Measurements from ENCODE around the gene HP.
"Not testable (repeated sequence)": the region's sequence is repeated elsewhere in the genome, so short reads cannot be mapped to it uniquely, and the experiment has no call there.

Gene HP

GRCh38 chr16:72061564-72061963, 7.3 kb downstream of the HP start:
- H3K36me3 Mint-ChIP-seq = peaks cover 2% of the 10 kb centered on the region
- H3K27ac Mint-ChIP-seq = no peak overlapping the region
- no peaks in the 10 kb centered on the region for H3K4me1 Mint-ChIP-seq
- H3K9me3 Mint-ChIP-seq = no peaks in the 10 kb centered on the region
- no peak overlapping the region for H3K4me3 Mint-ChIP-seq
- no peaks in the 10 kb centered on the region for H3K27me3 Mint-ChIP-seq

DNA sequence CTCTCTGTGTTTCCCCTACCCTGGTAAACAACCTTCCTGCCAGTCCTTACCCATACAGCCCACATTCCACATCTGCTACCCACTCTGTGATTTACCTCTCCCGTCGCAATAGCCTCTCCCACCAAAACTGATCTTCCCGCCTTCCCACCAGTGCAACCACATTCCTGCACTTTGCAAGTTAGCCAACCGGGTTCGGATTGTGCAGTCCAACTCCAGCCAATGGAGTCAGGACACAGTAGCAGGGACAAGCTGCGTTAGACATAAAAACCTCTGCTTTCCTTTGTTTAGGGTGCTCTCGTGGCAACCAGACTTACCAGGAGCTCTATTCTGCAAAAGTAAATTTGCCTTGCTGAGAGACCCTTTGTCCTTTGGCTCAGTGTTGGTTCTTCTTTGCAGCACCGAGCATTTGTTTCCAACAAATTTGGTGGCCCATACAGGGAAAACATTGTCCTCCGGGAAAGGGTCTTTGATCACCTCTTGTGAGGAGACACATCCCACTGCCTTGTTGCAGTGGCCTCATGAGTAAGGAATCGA, 10.1 kb downstream of the HP start:
- H3K27me3 Mint-ChIP-seq = no peaks in the 10 kb centered on the region
- no peaks in the 10 kb centered on the region for H3K9me3 Mint-ChIP-seq
- no peaks in the 10 kb centered on the region for H3K4me1 Mint-ChIP-seq
- peaks cover 2% of the 10 kb centered on the region for H3K36me3 Mint-ChIP-seq
- peak overlapping the region; percentile 2 for H3K27ac Mint-ChIP-seq
- no peak overlapping the region for H3K4me3 Mint-ChIP-seq

DNA sequence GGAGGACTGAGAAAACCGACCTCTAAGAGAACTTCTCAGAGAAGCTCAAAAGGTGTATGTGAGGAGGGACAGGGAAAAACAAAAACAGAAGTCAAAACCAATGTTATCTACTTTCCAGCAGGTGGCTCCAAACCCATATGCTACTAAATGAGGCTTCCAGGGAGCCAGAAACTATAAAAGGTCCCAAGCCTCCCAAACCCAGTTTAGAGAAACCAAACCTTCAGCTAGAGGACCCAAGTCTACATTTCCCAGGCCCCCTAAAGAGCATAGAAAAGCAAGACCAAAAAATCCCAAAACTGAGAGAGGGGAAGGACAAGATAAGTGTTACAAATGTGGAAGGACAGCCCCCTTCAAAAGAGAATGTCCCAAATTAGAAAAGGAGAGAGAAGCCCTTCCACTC, 12.4 kb downstream of the HP start:
- Mint-ChIP-seq H3K4me1 (no peaks in the 10 kb centered on the region), H3K27me3 (no peaks in the 10 kb centered on the region), H3K9me3 (no peaks in the 10 kb centered on the region), H3K27ac (peak overlapping the region; percentile 68), H3K4me3 (no peak overlapping the region), H3K36me3 (peaks cover 2% of the 10 kb centered on the region)

- Mint-ChIP-seq H3K27me3 (no peaks in the 10 kb centered on the region), H3K36me3 (peaks cover 2% of the 10 kb centered on the region)
Observed at GRCh38 chr16:72068930-72069329, 14.6 kb downstream of the HP start.

GRCh38 chr16:72072514-72073342, 18.4 kb downstream of the HP start:
- no peaks in the 10 kb centered on the region for H3K9me3 Mint-ChIP-seq
- H3K4me3 Mint-ChIP-seq = no peak overlapping the region
- no peaks in the 10 kb centered on the region for H3K27me3 Mint-ChIP-seq

More at GRCh38 chr16:72068930-72069329, 14.6 kb downstream of the HP start:
- Mint-ChIP-seq H3K27ac (no peak overlapping the region), H3K4me3 (no peak overlapping the region), H3K9me3 (no peaks in the 10 kb centered on the region), H3K4me1 (no peaks in the 10 kb centered on the region)

DNA sequence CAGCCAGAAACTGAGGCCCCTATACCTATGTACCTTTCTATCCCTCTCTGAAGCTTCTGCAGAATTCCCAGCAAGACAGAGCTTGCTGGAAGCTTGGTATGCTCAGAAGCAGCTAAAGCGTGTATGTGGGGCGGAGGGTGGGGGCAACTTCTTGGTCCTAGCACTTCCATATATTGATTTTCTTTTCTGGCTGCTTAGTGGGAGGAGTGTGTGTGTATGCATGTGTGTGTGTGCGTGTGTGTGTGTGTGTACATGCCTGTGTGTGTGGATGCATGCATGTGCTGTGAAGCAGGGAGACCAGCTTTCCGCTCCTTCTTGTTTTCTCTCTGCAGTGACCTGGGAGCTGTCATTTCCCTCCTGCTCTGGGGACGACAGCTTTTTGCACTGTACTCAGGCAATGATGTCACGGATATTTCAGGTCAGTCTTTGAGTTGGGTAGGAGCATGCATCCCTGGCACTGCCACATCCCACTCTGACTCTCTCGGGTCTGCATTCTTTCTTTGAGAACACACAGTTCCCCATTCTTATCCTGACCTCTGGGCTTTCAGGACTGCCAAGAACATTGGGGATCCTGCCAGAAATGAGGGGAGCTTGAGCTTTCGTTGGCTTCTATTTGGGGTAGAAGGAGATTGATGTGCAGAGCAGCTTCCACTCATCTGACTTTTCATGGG, 19.4 kb downstream of the HP start:
- Mint-ChIP-seq H3K27me3 (no peaks in the 10 kb centered on the region), H3K27ac (no peak overlapping the region), H3K36me3 (peaks cover 3% of the 10 kb centered on the region)

More at GRCh38 chr16:72072514-72073342, 18.4 kb downstream of the HP start:
- no peak overlapping the region for H3K27ac Mint-ChIP-seq
- peaks cover 1% of the 10 kb centered on the region for H3K36me3 Mint-ChIP-seq
- no peaks in the 10 kb centered on the region for H3K4me1 Mint-ChIP-seq

GRCh38 chr16:72075067-72075466, 20.8 kb downstream of the HP start:
- H3K27me3 Mint-ChIP-seq, H3K27ac Mint-ChIP-seq, H3K36me3 Mint-ChIP-seq, H3K9me3 Mint-ChIP-seq, H3K4me1 Mint-ChIP-seq, H3K4me3 Mint-ChIP-seq: not testable (repeated sequence)

More for the DNA sequence above, 19.4 kb downstream of the HP start:
- no peaks in the 10 kb centered on the region for H3K4me1 Mint-ChIP-seq
- no peaks in the 10 kb centered on the region for H3K9me3 Mint-ChIP-seq
- no peak overlapping the region for H3K4me3 Mint-ChIP-seq

- not testable (repeated sequence) for H3K4me3 Mint-ChIP-seq, H3K27ac Mint-ChIP-seq, H3K4me1 Mint-ChIP-seq, H3K36me3 Mint-ChIP-seq, H3K9me3 Mint-ChIP-seq, H3K27me3 Mint-ChIP-seq
Observed at GRCh38 chr16:72076991-72077706, 22.8 kb downstream of the HP start.

DNA sequence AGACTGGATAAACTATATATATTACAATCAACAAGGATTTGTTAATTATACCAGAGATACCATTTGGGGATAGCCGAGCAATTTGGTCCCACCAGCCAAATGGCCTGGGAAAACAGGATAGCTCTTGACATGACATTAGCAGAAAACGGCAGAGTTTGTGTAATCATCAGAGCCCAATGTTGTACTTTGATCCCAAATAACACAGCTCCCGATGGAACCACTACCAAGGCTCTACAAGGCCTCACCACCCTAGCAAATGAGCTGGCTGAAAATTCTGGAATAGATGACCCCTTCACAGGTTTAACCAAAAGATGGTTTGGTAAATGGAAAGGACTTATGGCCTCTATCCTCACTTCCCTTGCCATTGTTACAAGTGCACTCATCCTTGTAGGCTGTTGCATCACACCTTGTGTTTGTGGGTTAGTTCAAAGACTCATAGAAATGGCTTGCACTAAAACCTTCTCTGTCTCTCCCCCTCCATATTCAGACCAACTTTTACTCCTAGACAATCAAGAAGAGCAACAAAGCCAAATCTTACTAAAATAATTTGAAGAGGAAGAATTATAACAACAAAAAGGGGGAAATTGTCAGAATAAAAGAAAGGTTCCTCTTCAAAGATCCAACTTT, 29.6 kb downstream of the HP start:
- H3K27me3 Mint-ChIP-seq = no peaks in the 10 kb centered on the region
- no peak overlapping the region for H3K4me3 Mint-ChIP-seq
- no peaks in the 10 kb centered on the region for H3K9me3 Mint-ChIP-seq
- peaks cover 2% of the 10 kb centered on the region for H3K4me1 Mint-ChIP-seq
- no peak overlapping the region for H3K27ac Mint-ChIP-seq
- H3K36me3 Mint-ChIP-seq = peaks cover 25% of the 10 kb centered on the region

- Mint-ChIP-seq H3K9me3 (no peaks in the 10 kb centered on the region), H3K4me1 (peaks cover 5% of the 10 kb centered on the region), H3K27ac (no peak overlapping the region), H3K4me3 (no peak overlapping the region), H3K27me3 (no peaks in the 10 kb centered on the region), H3K36me3 (peaks cover 29% of the 10 kb centered on the region)
Observed at GRCh38 chr16:72084445-72084844, 30.1 kb downstream of the HP start.

GRCh38 chr16:72085002-72085401, 30.7 kb downstream of the HP start:
- Mint-ChIP-seq H3K36me3 (peaks cover 29% of the 10 kb centered on the region), H3K27me3 (no peaks in the 10 kb centered on the region), H3K27ac (no peak overlapping the region), H3K4me3 (no peak overlapping the region), H3K4me1 (peaks cover 5% of the 10 kb centered on the region), H3K9me3 (no peaks in the 10 kb centered on the region)

DNA sequence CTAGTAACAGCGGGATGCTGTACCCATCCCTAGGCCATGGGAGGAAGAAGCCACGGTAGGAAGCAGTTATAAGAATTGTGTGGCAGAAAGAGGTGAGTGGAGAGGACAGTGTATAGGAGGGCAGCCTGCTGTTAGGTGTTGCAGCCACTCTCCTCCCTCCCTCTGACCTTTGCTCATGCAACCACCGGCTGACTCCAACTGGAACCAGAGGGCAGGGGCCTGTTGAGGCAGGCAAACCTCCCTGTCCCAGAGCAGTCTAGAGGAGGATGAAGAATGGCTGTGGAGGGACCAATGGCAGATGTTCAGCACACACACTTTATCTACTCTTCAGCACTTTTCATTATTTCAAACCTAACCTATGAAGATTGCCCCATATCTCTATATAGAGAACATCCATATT, 36.9 kb downstream of the HP start:
- H3K36me3 Mint-ChIP-seq = peaks cover 17% of the 10 kb centered on the region
- H3K9me3 Mint-ChIP-seq = no peaks in the 10 kb centered on the region
- peak overlapping the region; percentile 99 for H3K4me3 Mint-ChIP-seq
- H3K27ac Mint-ChIP-seq = peak overlapping the region; percentile 51
- peaks cover 48% of the 10 kb centered on the region for H3K4me1 Mint-ChIP-seq
- no peaks in the 10 kb centered on the region for H3K27me3 Mint-ChIP-seq

DNA sequence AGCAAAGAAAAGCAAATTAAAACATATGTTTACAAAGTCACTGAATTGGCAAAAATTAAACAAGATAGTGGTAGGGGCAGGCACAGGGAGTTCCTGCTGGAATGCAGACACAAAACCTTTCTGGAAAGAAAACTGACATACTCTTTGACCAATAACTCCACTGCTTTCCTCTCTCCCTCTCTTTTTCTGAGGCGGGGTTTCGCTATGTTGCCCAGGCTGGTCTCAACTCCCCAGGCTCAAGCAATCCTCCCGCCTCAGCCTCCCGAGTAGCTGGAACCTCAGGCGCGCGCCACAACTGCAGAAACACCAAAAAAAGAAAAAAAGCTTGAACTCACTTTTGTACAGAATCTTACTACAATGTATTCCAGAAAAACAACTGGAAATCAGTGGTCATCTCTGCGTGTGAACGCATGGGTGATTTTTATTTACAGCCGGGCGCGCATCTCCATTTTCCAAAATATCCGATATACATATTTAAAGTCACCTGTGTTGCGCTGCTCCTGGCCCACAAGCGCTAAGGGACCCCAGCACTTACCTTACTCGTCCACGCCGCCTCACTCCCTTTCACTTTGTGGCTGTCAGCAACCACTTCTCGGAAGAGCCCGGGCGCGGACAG, 38.6 kb downstream of the HP start:
- Mint-ChIP-seq H3K36me3 (peaks cover 24% of the 10 kb centered on the region), H3K4me3 (peak overlapping the region; percentile 99), H3K27ac (peak overlapping the region; percentile 96), H3K9me3 (no peaks in the 10 kb centered on the region), H3K27me3 (no peaks in the 10 kb centered on the region), H3K4me1 (peaks cover 58% of the 10 kb centered on the region)

DNA sequence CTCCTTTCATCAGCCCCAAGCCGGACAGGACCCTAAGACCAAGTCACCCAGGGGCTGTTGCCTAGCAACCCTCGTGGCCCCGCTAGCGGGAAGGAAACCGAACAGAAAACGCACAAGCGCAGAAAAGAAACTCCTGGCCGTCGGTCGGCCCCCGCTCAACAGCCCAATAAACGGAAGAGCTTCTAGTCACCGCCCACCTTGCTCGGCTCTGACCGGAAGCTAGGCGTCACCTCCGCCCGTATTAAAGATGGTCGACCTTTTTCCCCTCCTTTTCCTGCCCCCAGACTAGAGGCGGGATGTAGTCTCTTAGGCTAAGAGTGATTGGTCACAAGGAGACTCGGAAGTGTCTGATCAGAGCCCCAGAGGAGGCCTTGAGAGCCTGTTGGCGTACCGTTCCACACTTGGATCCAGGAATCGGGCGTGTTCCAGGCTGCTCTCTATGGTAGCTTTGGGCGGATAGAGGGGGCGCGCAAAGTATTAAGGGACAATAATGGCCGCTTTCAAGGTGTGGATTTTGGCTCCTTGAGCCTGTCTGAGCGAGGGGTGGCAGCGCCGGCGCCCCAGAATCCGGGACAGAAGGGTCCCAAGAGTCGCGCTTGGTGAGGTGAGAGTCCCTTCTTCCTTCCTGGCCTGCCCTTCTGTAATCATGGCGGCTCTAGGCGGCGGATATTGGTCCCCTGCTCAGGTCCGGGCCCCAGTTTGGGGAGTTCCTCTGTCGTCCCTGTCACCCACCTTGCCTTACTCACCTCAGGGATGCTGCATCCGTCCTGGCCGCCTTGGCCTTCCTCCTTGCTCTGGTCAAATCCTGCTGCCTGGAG, 39.4 kb downstream of the HP start, which contains the start of the genes DHX38 and TXNL4B:
TSS of gene DHX38 (plus strand) at position 400 of the 818 bp plus-strand sequence. CDS start 2,311 bp downstream, outside the sequence.
TSS of gene TXNL4B (minus strand) at position 173 of the 818 bp plus-strand sequence. CDS start 2,871 bp downstream, outside the sequence.
- Mint-ChIP-seq H3K4me3 (peak within 1 kb of the TSS; percentile 99), H3K27me3 (no peaks in the 10 kb centered on the region), H3K36me3 (peaks cover 25% of the 10 kb centered on the region), H3K4me1 (peaks cover 58% of the 10 kb centered on the region), H3K9me3 (no peaks in the 10 kb centered on the region), H3K27ac (peak within 1 kb of the TSS; percentile 96)
